ENCODE measurements around the gene OR1I1. TPM values are rescaled to one million over a fixed set of nuclear protein-coding genes. Genes with fewer than 3 reads are reported as not detected.

Gene OR1I1
- total RNA-seq, 2 donors from 2014 or later, result not detected

- H3K4me1 Mint-ChIP-seq, result no peaks in the 10 kb centered on the region
- ATAC-seq (replicated peaks), result no peak
- H3K27ac Mint-ChIP-seq, result no peak overlapping the region
- no peak overlapping the region for H3K4me3 Mint-ChIP-seq
- H3K27me3 Mint-ChIP-seq, result no peaks in the 10 kb centered on the region
- H3K9me3 Mint-ChIP-seq, result no peaks in the 10 kb centered on the region
- H3K36me3 Mint-ChIP-seq (ENCODE audit: low read depth), result no peaks in the 10 kb centered on the region
Observed at GRCh38 chr19:15138427-15138826, 56.4 kb downstream of the OR1I1 start.

- no peaks in the 10 kb centered on the region for H3K36me3 Mint-ChIP-seq (ENCODE audit: low read depth)
- no peak overlapping the region for H3K27ac Mint-ChIP-seq
- ATAC-seq (replicated peaks), result no peak
- H3K27me3 Mint-ChIP-seq, result no peaks in the 10 kb centered on the region
- H3K9me3 Mint-ChIP-seq, result no peaks in the 10 kb centered on the region
- H3K4me1 Mint-ChIP-seq, result no peaks in the 10 kb centered on the region
- no peak overlapping the region for H3K4me3 Mint-ChIP-seq
Observed at GRCh38 chr19:15141143-15141542, 59.1 kb downstream of the OR1I1 start.

- no peak for ATAC-seq (replicated peaks)
- Mint-ChIP-seq H3K4me1 (peaks cover 4% of the 10 kb centered on the region), H3K36me3 (ENCODE audit: low read depth) (no peaks in the 10 kb centered on the region), H3K27ac (no peak overlapping the region), H3K4me3 (no peak overlapping the region), H3K27me3 (no peaks in the 10 kb centered on the region), H3K9me3 (no peaks in the 10 kb centered on the region)
Observed at GRCh38 chr19:15142313-15142712, 60.3 kb downstream of the OR1I1 start.

Other genes with a start within 250 kb of the OR1I1 start
- not detected for gene OR7A5, start 247.0 kb upstream of the OR1I1 start, total RNA-seq
- not detected for gene OR7C1, start 247.0 kb upstream of the OR1I1 start, total RNA-seq
- gene OR7A10, start 233.3 kb upstream of the OR1I1 start, total RNA-seq, result not detected
- not detected for gene OR7A17, start 196.1 kb upstream of the OR1I1 start, total RNA-seq
- not detected for gene OR7C2, start 140.7 kb upstream of the OR1I1 start, total RNA-seq
- gene SLC1A6, start 102.3 kb upstream of the OR1I1 start, total RNA-seq, result not detected
- gene CASP14, start 32.7 kb upstream of the OR1I1 start, total RNA-seq, result not detected
- 1 to 10 TPM in 1 of 2 donors, under 1 TPM in 1; 0.26 to 2.6 TPM for gene SYDE1, start 25.2 kb downstream of the OR1I1 start, total RNA-seq
- under 1 TPM; 0.06 to 0.29 TPM for gene NOTCH3, start 118.8 kb downstream of the OR1I1 start, total RNA-seq
- under 1 TPM in 1 of 2 donors, not detected in 1; 0.24 TPM for gene EPHX3, start 150.2 kb downstream of the OR1I1 start, total RNA-seq